Transverse colon (tissue), 4 donors: Measurements from ENCODE around the gene MAPK8IP3. TPM values are rescaled to one million over a fixed set of nuclear protein-coding genes. Genes with fewer than 3 reads are reported as not detected.
A peak's percentile ranks its signal among the peaks of the same experiment; 100 is the strongest.

Experiments
- DNase-seq: peaks from one replicate; pipeline ENCODE4 v3.0.0-alpha.2; 2019
- H3K27ac ChIP-seq, 4 donors: fragments of 200-600 bp; sonication (generic); 2 replicates each; pipeline ENCODE4 v1.5.1; 2016 to 2018; ENCODE audit warnings: inconsistent platforms in 4 of 4
- H3K27me3 ChIP-seq: fragments of 200-600 bp; sonication (generic); 2 replicates; pipeline ENCODE4 v1.5.1; 2017; ENCODE audit warnings: inconsistent platforms
- H3K36me3 ChIP-seq, 4 donors: fragments of 200-600 bp; sonication (generic); 2 replicates each; pipeline ENCODE4 v1.5.1; 2017 to 2019; ENCODE audit warnings: inconsistent platforms in 4 of 4
- H3K4me1 ChIP-seq, 4 donors: fragments of 200-600 bp; sonication (generic); 2 replicates each; pipeline ENCODE4 v1.5.1; 2017 to 2020; ENCODE audit warnings: inconsistent platforms in 4 of 4
- H3K4me3 ChIP-seq, 4 donors: fragments of 200-600 bp; sonication (generic); 1 replicate in 1 of 4; 2 replicates in 3 of 4; pipeline versions ENCODE4 v1.5.1 to v1.6.1; 2017 to 2019; ENCODE audit warnings: inconsistent platforms in 4 of 4
- H3K9me3 ChIP-seq, 2 donors: fragments of 200-600 bp; sonication (generic); 2 replicates each; pipeline ENCODE4 v1.5.1; 2017 to 2019; ENCODE audit warnings: inconsistent platforms in 2 of 2
- CTCF ChIP-seq, 5 experiments: fragments of 200-600 bp in 3 of 5; fragments of 450-650 bp in 2 of 5; sonication (generic) in 3 of 5; IDR thresholded peaks; 1 replicate in 2 of 5; 2 replicates in 3 of 5; pipeline ENCODE4 v1.5.1; 2016 to 2017; ENCODE audit warnings: antibody characterized with exemption in 5 of 5, inconsistent platforms in 3 of 5, mild to moderate bottlenecking in 2 of 5, moderate library complexity in 1 of 5
- EP300 ChIP-seq: sonication (generic); formaldehyde crosslinking; IDR thresholded peaks from one replicate; pipeline ENCODE4 v1.6.1; 2017; ENCODE audit warnings: antibody characterized with exemption, low read depth
- POLR2A ChIP-seq: fragments of 450-650 bp; IDR thresholded peaks from one replicate; pipeline ENCODE4 v1.6.1; 2016; ENCODE audit warnings: antibody characterized with exemption, mild to moderate bottlenecking, moderate library complexity
- POLR2AphosphoS5 ChIP-seq, 3 donors: sonication (generic); formaldehyde crosslinking; IDR thresholded peaks; one replicate each; pipeline ENCODE4 v1.6.1; 2016; ENCODE audit warnings: antibody characterized with exemption in 3 of 3
- WGBS, 2 donors: methylation state at CpG; one replicate each; pipeline ENCODE4 v1.1.5; 2018; ENCODE audit warnings: low coverage in 1 of 2; 5-methylcytosine and 5-hydroxymethylcytosine counted together
- in situ Hi-C, 4 donors: fragments of 200-750 bp; cut with MboI; loops; one replicate each; pipeline versions ENCODE4 v1.15.0 to v1.15.1; 2017; ENCODE audit warnings: low sequenced_read_pairs in 3 of 4, low pct_ligation_motif_present in 1 of 4, low pct_unique_long_range_greater_than_20kb in 1 of 4
- intact Hi-C: fragments of 100-400 bp; cut with DNase I; formaldehyde crosslinking; loops from one replicate; pipeline ENCODE4 v1.15.1; 2023; ENCODE audit warnings: low total_unique reads
- total RNA-seq, 4 donors: library from RNA; depleted of rRNA; stranded (reverse); fragments of >200 nt; gene quantifications; one replicate each; pipeline ENCODE4 v1.1.0, GENCODE V29; 2016

MAPK8IP3 gene
- total RNA-seq, 4 donors from 2014 or later, result 74.0 to 250 (median 138) TPM

GRCh38 chr16:1810536-1810935 lies 104.5 kb downstream of the MAPK8IP3 start:
- Histone ChIP-seq H3K4me3 (no peak overlapping the region), H3K27ac (no peak overlapping the region), H3K9me3 (no peaks in the 10 kb centered on the region), H3K36me3 (peaks cover 0 to 25% (median 11%) of the 10 kb centered on the region in 4 donors), H3K27me3 (no peaks in the 10 kb centered on the region), H3K4me1 (peaks cover 0 to 8% (median 6%) of the 10 kb centered on the region in 4 donors)
- TF ChIP-seq POLR2A (no peak), POLR2AphosphoS5 (IDR thresholded peaks at IDR 0.05) (no peak), EP300 (no peak), CTCF (IDR thresholded peaks at IDR 0.05) (no peak)
- intact Hi-C loops (no loop called here), in situ Hi-C loops (no loop called here)
- DNase-seq, result no peak
- 90 to 97% methylated on average over 2 to 16 of the region's 16 CpGs for WGBS, 2 donors

GRCh38 chr16:1812732-1813163 lies 106.8 kb downstream of the MAPK8IP3 start:
- intact Hi-C loops, result loop anchor here (1.0 kb wide), 1 partner anchor 24 kb away; no protein-coding TSS in a partner anchor
- H3K9me3 ChIP-seq, result no peaks in the 10 kb centered on the region

GRCh38 chr16:1815461-1815860 lies 109.5 kb downstream of the MAPK8IP3 start:
- DNase-seq, result no peak
- no peak overlapping the region for H3K4me3 ChIP-seq
- TF ChIP-seq CTCF (IDR thresholded peaks at IDR 0.05), result no peak
- H3K27me3 ChIP-seq, result no peaks in the 10 kb centered on the region
- no peak overlapping the region for H3K27ac ChIP-seq
- WGBS, 2 donors, result 83 to 89% methylated on average over 10 to 11 of the region's 11 CpGs
- H3K36me3 ChIP-seq, result peaks cover 0 to 18% (median 3%) of the 10 kb centered on the region in 4 donors
- H3K9me3 ChIP-seq, result no peaks in the 10 kb centered on the region
- H3K4me1 ChIP-seq, result peaks cover 0 to 8% (median 6%) of the 10 kb centered on the region in 4 donors
- in situ Hi-C loops (no loop called here), intact Hi-C loops (no loop called here)

More at GRCh38 chr16:1812732-1813163, 106.8 kb downstream of the MAPK8IP3 start:
- WGBS, 2 donors, result 27% methylated on average over 17 of the region's 17 CpGs; no CpG with 5 or more reads in 1 of the 2 donors
- peaks cover 0 to 8% (median 6%) of the 10 kb centered on the region in 4 donors for H3K4me1 ChIP-seq
- H3K36me3 ChIP-seq, result peaks cover 0 to 28% (median 8%) of the 10 kb centered on the region in 4 donors
- no peaks in the 10 kb centered on the region for H3K27me3 ChIP-seq
- peak overlapping the region in 2 of 4 donors; percentile 21 to 22 for H3K27ac ChIP-seq
- in situ Hi-C loops, result no loop called here
- TF ChIP-seq POLR2AphosphoS5 (IDR thresholded peaks at IDR 0.05) (no peak), POLR2A (no peak), EP300 (no peak), CTCF (IDR thresholded peaks at IDR 0.05) (peak; percentile 30 to 59 (median 46))
- peak; percentile 68 for DNase-seq
- H3K4me3 ChIP-seq, result no peak overlapping the region

GRCh38 chr16:1816396-1817275 lies 110.6 kb downstream of the MAPK8IP3 start:
- no peak for DNase-seq
- in situ Hi-C loops (no loop called here), intact Hi-C loops (no loop called here)
- WGBS, 2 donors, result 74 to 92% methylated on average over 4 to 33 of the region's 40 CpGs
- Histone ChIP-seq H3K36me3 (peaks cover 0 to 24% (median 3%) of the 10 kb centered on the region in 4 donors), H3K9me3 (no peaks in the 10 kb centered on the region), H3K4me1 (peaks cover 0 to 8% (median 6%) of the 10 kb centered on the region in 4 donors), H3K27me3 (no peaks in the 10 kb centered on the region), H3K27ac (no peak overlapping the region), H3K4me3 (no peak overlapping the region)
- TF ChIP-seq POLR2AphosphoS5 (IDR thresholded peaks at IDR 0.05) (no peak), CTCF (IDR thresholded peaks at IDR 0.05) (no peak), EP300 (no peak), POLR2A (no peak)
